Measurements from ENCODE around the gene DIAPH1.

The DIAPH1 gene

DNA sequence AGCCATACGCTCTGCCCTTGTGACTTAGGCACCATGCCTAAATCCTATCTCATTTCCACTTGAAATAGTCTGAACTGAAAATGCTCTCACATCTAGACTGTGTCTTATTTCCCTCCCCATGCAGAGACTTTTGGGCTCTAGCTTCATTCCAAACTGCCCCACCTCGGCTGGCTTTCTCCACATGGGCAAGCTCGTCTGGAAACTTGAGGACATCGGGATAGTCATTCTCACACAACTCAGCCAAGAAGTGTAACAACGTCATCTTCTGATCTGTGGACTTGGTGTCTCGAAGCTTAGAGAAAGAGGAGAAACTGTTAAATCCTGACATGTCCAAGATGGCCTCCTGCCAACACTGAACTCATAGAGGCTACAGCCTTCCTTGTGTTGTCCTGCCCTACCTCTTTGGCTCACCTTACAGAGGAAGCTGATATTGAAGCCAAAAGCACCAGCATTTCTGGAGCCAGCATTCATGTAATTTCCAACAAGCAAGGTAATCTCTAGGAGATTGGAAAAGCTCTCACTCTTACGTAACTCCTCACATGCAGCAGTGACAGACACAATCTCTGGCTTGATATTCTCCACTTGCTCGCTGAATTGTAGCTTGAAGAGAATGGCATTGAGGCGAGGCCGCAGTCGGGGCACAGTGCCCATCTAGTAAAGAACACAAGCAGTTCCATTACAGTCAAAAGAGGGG, 90.4 kb downstream of the DIAPH1 start:
- H3K4me3 ChIP-seq (ENCODE audit: low read depth, low read length) = no peak overlapping the region
- no peak for DNase-seq (ENCODE audit: low read depth)

DNA sequence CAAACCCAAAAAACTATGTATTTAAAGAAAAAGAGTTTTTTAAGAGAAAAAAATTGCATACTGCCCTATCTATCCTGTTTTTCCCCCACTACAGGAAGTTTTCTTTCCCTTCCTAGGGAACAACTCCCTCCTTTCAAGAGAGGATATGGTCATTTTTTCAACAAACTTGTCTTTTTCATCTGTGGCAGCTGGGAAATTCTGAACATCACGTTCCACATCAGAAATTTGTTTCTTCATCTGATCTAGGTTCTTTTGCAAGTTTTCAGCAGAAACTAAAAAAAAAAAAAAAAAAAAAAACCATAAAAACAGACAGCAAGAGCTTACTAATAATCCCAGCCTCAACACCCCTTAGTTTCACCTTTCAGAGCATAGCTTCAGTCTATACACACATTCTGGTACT, 91.4 kb downstream of the DIAPH1 start:
- no peak overlapping the region for H3K4me3 ChIP-seq (ENCODE audit: low read depth, low read length)
- TF ChIP-seq POLR2A (IDR thresholded peaks at IDR 0.05; ENCODE audit: extremely low read depth, insufficient read length) (no peak), MYC (IDR thresholded peaks at IDR 0.05; ENCODE audit: low read depth, low read length) (no peak)
- TF ChIP-seq, protein P1, sequence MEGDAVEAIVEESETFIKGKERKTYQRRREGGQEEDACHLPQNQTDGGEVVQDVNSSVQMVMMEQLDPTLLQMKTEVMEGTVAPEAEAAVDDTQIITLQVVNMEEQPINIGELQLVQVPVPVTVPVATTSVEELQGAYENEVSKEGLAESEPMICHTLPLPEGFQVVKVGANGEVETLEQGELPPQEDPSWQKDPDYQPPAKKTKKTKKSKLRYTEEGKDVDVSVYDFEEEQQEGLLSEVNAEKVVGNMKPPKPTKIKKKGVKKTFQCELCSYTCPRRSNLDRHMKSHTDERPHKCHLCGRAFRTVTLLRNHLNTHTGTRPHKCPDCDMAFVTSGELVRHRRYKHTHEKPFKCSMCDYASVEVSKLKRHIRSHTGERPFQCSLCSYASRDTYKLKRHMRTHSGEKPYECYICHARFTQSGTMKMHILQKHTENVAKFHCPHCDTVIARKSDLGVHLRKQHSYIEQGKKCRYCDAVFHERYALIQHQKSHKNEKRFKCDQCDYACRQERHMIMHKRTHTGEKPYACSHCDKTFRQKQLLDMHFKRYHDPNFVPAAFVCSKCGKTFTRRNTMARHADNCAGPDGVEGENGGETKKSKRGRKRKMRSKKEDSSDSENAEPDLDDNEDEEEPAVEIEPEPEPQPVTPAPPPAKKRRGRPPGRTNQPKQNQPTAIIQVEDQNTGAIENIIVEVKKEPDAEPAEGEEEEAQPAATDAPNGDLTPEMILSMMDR (IDR thresholded peaks at IDR 0.05; ENCODE audit: low read depth, low read length) = no peak
- TF ChIP-seq, protein P2, sequence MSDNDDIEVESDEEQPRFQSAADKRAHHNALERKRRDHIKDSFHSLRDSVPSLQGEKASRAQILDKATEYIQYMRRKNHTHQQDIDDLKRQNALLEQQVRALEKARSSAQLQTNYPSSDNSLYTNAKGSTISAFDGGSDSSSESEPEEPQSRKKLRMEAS (IDR thresholded peaks at IDR 0.05; ENCODE audit: low read depth, low read length) = no peak
- DNase-seq (ENCODE audit: low read depth) = no peak

More for the DNA sequence above, 90.4 kb downstream of the DIAPH1 start:
- TF ChIP-seq, protein P2 (IDR thresholded peaks at IDR 0.05; ENCODE audit: low read depth, low read length) = no peak
- TF ChIP-seq, protein P1 (IDR thresholded peaks at IDR 0.05; ENCODE audit: low read depth, low read length) = no peak
- TF ChIP-seq MYC (IDR thresholded peaks at IDR 0.05; ENCODE audit: low read depth, low read length) (no peak), POLR2A (IDR thresholded peaks at IDR 0.05; ENCODE audit: extremely low read depth, insufficient read length) (no peak)

DNA sequence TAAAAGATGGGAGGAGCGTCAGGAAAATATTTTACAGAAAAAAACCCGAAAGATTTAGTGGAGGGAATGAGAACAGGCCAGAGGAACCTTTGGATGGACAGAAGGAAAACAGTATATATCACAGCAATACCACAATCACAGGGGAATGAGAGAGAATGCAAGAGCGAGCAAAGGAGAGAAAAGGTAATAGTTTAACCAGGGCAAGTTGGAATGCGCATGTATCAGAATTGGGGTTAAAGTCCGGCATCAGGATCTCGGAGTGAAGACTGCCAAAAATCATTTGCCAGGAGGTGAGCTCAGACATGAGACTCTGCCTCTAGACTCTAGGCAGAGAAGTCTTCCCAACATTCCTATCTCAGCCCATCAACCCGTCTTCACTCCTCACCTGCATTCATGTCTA, 93.1 kb downstream of the DIAPH1 start:
- no peak overlapping the region for H3K4me3 ChIP-seq (ENCODE audit: low read depth, low read length)
- DNase-seq (ENCODE audit: low read depth) = no peak
- TF ChIP-seq, protein P1 (IDR thresholded peaks at IDR 0.05; ENCODE audit: low read depth, low read length) = no peak
- TF ChIP-seq, protein P2 (IDR thresholded peaks at IDR 0.05; ENCODE audit: low read depth, low read length) = no peak
- no peak for TF ChIP-seq POLR2A (IDR thresholded peaks at IDR 0.05; ENCODE audit: extremely low read depth, insufficient read length)
- TF ChIP-seq MYC (IDR thresholded peaks at IDR 0.05; ENCODE audit: low read depth, low read length) = no peak

DNA sequence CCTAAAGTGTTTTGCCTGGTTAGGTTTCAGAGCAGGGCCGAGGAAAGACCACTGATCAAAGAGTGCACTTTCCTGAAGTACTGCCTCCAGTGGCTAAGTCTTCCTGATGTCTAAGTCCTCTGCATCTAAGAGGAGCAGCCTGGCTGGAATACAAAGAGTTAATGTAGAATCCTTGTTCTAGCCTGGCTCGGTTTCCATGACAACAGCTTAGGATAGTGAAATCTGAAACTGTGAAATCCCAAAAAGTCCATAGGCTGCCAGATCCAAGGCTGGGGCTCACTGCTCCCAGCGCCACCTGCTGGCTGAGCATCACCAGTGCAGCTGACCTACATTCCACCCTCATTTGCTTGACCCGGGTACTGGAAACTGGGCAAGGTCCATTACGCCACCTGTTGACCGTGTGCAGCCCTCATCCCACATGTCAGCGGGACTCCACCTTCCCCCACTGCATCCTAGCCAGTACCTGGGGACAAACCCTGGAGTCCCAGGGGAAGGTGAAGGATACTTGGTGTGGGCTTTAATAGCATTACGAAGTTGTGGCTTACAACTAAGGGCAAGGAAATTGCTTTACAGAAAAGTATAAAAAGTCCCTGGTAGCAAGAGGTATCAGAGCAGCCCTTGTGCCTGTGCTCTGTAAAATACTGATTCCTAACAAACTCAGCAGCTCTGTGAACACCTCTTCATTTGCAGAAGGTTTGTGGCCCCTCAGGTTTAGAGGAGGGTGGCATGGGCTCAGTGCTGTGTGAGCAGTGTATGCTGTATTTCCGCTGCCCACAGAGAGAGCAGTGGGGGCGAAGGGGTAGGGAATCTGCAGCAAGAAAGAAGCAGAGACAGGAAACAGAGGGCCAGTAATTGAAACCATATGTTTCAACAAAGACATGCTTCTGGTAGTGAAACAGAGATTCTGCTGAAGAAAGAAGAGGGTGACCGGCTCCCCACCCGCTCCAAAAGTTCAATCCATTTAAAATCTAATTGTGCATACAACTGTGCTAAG, 93.9 kb downstream of the DIAPH1 start:
- H3K4me3 ChIP-seq (ENCODE audit: low read depth, low read length) = no peak overlapping the region
- DNase-seq (ENCODE audit: low read depth) = peak; percentile 75
- no peak for TF ChIP-seq MYC (IDR thresholded peaks at IDR 0.05; ENCODE audit: low read depth, low read length)
- TF ChIP-seq, protein P2 (IDR thresholded peaks at IDR 0.05; ENCODE audit: low read depth, low read length) = peak; percentile 45; the same call in 1 of the 2 replicates
- TF ChIP-seq, protein P1 (IDR thresholded peaks at IDR 0.05; ENCODE audit: low read depth, low read length) = peak; percentile 94

DNA sequence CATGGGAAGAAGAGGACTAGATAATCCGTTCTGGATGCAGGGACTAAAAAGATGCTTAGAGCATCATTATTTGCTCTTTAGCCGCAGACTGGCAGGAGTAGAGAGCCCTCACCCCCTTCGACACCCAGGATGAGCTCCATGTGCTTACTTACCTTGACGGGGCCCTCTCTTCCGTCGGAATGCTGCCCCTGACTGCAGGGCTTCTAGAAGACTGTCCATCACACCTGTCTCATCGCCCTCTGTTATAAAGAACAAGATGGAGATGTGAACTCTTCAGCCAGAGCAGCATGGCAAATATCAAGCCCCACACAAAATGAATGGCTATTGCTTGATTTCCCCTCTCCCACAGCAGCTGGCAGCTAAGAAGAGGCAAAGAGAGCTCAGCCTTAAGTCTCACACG, 94.8 kb downstream of the DIAPH1 start:
- DNase-seq (ENCODE audit: low read depth) = no peak
- no peak overlapping the region for H3K4me3 ChIP-seq (ENCODE audit: low read depth, low read length)

More for the DNA sequence above, 94.8 kb downstream of the DIAPH1 start:
- TF ChIP-seq MYC (IDR thresholded peaks at IDR 0.05; ENCODE audit: low read depth, low read length) = no peak
- TF ChIP-seq, protein P1 (IDR thresholded peaks at IDR 0.05; ENCODE audit: low read depth, low read length) = no peak
